ENCODE data around the gene TNFRSF8.

DNA sequence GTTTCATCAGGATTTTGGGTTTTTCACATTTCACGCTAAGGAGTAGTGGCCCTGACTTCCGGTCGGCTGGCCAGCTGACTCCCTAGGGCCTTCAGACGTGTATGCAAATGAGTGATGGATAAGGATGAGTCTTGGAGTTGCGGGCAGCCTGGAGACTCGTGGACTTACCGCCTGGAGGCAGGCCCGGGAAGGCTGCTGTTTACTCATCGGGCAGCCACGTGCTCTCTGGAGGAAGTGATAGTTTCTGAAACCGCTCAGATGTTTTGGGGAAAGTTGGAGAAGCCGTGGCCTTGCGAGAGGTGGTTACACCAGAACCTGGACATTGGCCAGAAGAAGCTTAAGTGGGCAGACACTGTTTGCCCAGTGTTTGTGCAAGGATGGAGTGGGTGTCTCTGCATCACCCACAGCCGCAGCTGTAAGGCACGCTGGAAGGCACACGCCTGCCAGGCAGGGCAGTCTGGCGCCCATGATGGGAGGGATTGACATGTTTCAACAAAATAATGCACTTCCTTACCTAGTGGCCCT lies 80.6 kb downstream of the TNFRSF8 start:
- TF ChIP-seq, protein P1, sequence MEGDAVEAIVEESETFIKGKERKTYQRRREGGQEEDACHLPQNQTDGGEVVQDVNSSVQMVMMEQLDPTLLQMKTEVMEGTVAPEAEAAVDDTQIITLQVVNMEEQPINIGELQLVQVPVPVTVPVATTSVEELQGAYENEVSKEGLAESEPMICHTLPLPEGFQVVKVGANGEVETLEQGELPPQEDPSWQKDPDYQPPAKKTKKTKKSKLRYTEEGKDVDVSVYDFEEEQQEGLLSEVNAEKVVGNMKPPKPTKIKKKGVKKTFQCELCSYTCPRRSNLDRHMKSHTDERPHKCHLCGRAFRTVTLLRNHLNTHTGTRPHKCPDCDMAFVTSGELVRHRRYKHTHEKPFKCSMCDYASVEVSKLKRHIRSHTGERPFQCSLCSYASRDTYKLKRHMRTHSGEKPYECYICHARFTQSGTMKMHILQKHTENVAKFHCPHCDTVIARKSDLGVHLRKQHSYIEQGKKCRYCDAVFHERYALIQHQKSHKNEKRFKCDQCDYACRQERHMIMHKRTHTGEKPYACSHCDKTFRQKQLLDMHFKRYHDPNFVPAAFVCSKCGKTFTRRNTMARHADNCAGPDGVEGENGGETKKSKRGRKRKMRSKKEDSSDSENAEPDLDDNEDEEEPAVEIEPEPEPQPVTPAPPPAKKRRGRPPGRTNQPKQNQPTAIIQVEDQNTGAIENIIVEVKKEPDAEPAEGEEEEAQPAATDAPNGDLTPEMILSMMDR (IDR thresholded peaks at IDR 0.05), result peak in 1 of 4 experiments; percentile 6
- no peak for TF ChIP-seq POLR2A (IDR thresholded peaks at IDR 0.05)
